ENCODE results near the gene MINDY1. TPM values are rescaled to one million over a fixed set of nuclear protein-coding genes. Genes with fewer than 3 reads are reported as not detected.
A peak's percentile ranks its signal among the peaks of the same experiment; 100 is the strongest.

MINDY1 gene
- total and polyA plus RNA-seq, 9 of the 15 experiments (the other 6 are each of a cell fraction or from before 2014, with no cell fraction given), result 0.49 to 11.0 (median 6.0) TPM

DNA sequence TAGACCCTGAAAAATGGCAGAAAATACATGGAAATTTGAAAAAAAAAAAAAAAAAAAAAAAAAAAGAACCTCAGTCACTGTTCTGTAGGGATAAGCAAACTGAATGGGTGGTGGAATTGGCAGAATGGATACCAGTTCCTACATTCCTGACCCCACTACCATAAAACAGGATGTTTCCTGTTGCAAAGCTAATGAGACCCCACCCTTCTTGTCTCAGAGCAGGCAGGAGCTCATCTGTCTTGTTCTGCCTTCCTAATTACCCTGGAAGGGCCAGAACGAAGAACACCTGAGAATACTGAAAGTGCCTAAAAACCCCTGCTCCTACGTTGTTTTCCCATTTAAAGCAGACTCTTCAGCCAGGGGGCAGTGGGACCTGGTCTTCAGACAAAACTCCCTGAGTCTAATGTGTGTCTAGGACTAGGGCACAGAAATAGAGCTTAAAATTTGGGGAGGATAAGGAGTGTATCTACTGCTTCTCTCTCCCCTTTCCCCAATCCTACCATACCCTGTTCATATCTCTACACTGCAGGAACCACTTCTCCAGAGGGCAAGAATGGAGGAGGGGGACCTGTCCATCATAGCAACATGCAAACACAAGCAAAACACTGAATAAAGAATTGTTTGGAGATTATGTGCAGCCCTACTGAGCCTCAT lies 44.8 kb upstream of the MINDY1 start (continued):
- TF ChIP-seq, protein P1, sequence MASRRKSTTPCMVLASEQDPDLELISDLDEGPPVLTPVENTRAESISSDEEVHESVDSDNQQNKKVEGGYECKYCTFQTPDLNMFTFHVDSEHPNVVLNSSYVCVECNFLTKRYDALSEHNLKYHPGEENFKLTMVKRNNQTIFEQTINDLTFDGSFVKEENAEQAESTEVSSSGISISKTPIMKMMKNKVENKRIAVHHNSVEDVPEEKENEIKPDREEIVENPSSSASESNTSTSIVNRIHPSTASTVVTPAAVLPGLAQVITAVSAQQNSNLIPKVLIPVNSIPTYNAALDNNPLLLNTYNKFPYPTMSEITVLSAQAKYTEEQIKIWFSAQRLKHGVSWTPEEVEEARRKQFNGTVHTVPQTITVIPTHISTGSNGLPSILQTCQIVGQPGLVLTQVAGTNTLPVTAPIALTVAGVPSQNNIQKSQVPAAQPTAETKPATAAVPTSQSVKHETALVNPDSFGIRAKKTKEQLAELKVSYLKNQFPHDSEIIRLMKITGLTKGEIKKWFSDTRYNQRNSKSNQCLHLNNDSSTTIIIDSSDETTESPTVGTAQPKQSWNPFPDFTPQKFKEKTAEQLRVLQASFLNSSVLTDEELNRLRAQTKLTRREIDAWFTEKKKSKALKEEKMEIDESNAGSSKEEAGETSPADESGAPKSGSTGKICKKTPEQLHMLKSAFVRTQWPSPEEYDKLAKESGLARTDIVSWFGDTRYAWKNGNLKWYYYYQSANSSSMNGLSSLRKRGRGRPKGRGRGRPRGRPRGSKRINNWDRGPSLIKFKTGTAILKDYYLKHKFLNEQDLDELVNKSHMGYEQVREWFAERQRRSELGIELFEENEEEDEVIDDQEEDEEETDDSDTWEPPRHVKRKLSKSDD (conservative IDR thresholded peaks at IDR 0.05; ENCODE audit: low read length), result no peak
- TF ChIP-seq ILF3 (IDR thresholded peaks at IDR 0.05; ENCODE audit: borderline replicate concordance) (no peak), TGIF2 (CRISPR knock-in tag; IDR thresholded peaks at IDR 0.05) (no peak), ZNF830 (CRISPR knock-in tag; IDR thresholded peaks at IDR 0.05) (0 out of 2 replicates have a peak, but pooled peaks have one; percentile 33), FOXJ3 (CRISPR knock-in tag; IDR thresholded peaks at IDR 0.05) (peak; percentile 58; the same call in 1 of the 2 replicates), NFE2 (IDR thresholded peaks at IDR 0.05; ENCODE audit: low read depth) (no peak), CBFA2T3 (IDR thresholded peaks at IDR 0.05) (peak; percentile 76), LCOR (CRISPR knock-in tag; IDR thresholded peaks at IDR 0.05) (no peak), DMBX1 (CRISPR knock-in tag; IDR thresholded peaks at IDR 0.05; ENCODE audit: borderline replicate concordance) (no peak), PTBP1 (IDR thresholded peaks at IDR 0.05; ENCODE audit: low read depth, low read length) (no peak), POLR2AphosphoS5 (IDR thresholded peaks at IDR 0.05; ENCODE audit: control insufficient read depth, insufficient read depth, low read depth, low read length) (peak; percentile 62), ZNF707 (CRISPR knock-in tag; conservative IDR thresholded peaks at IDR 0.05) (no peak), DPF2 (IDR thresholded peaks at IDR 0.05) (peak; percentile 35; the same call in 1 of the 2 replicates), RBFOX2 (IDR thresholded peaks at IDR 0.05; ENCODE audit: low read depth, low read length) (no peak), CC2D1A (IDR thresholded peaks at IDR 0.05) (no peak)
- TF ChIP-seq, protein P2, sequence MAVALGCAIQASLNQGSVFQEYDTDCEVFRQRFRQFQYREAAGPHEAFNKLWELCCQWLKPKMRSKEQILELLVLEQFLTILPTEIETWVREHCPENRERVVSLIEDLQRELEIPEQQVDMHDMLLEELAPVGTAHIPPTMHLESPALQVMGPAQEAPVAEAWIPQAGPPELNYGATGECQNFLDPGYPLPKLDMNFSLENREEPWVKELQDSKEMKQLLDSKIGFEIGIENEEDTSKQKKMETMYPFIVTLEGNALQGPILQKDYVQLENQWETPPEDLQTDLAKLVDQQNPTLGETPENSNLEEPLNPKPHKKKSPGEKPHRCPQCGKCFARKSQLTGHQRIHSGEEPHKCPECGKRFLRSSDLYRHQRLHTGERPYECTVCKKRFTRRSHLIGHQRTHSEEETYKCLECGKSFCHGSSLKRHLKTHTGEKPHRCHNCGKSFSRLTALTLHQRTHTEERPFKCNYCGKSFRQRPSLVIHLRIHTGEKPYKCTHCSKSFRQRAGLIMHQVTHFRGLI (CRISPR knock-in tag; IDR thresholded peaks at IDR 0.05), result no peak
- TF ChIP-seq, protein P3, sequence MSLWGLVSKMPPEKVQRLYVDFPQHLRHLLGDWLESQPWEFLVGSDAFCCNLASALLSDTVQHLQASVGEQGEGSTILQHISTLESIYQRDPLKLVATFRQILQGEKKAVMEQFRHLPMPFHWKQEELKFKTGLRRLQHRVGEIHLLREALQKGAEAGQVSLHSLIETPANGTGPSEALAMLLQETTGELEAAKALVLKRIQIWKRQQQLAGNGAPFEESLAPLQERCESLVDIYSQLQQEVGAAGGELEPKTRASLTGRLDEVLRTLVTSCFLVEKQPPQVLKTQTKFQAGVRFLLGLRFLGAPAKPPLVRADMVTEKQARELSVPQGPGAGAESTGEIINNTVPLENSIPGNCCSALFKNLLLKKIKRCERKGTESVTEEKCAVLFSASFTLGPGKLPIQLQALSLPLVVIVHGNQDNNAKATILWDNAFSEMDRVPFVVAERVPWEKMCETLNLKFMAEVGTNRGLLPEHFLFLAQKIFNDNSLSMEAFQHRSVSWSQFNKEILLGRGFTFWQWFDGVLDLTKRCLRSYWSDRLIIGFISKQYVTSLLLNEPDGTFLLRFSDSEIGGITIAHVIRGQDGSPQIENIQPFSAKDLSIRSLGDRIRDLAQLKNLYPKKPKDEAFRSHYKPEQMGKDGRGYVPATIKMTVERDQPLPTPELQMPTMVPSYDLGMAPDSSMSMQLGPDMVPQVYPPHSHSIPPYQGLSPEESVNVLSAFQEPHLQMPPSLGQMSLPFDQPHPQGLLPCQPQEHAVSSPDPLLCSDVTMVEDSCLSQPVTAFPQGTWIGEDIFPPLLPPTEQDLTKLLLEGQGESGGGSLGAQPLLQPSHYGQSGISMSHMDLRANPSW (CRISPR knock-in tag; IDR thresholded peaks at IDR 0.05), result no peak
- TF ChIP-seq, protein P4, sequence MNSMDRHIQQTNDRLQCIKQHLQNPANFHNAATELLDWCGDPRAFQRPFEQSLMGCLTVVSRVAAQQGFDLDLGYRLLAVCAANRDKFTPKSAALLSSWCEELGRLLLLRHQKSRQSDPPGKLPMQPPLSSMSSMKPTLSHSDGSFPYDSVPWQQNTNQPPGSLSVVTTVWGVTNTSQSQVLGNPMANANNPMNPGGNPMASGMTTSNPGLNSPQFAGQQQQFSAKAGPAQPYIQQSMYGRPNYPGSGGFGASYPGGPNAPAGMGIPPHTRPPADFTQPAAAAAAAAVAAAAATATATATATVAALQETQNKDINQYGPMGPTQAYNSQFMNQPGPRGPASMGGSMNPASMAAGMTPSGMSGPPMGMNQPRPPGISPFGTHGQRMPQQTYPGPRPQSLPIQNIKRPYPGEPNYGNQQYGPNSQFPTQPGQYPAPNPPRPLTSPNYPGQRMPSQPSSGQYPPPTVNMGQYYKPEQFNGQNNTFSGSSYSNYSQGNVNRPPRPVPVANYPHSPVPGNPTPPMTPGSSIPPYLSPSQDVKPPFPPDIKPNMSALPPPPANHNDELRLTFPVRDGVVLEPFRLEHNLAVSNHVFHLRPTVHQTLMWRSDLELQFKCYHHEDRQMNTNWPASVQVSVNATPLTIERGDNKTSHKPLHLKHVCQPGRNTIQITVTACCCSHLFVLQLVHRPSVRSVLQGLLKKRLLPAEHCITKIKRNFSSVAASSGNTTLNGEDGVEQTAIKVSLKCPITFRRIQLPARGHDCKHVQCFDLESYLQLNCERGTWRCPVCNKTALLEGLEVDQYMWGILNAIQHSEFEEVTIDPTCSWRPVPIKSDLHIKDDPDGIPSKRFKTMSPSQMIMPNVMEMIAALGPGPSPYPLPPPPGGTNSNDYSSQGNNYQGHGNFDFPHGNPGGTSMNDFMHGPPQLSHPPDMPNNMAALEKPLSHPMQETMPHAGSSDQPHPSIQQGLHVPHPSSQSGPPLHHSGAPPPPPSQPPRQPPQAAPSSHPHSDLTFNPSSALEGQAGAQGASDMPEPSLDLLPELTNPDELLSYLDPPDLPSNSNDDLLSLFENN (IDR thresholded peaks at IDR 0.05; ENCODE audit: low read depth in 2 of 2, low read length in 2 of 2), result peak in 1 of 2 experiments; percentile 56; a peak in 1 of 4 replicates

All from K562 (cell line).